Renal pelvis (tissue), 4 donors: Measurements from ENCODE around the gene REC8. TPM values are rescaled to one million over a fixed set of nuclear protein-coding genes. Genes with fewer than 3 reads are reported as not detected.
"Not testable (repeated sequence)": the region's sequence is repeated elsewhere in the genome, so short reads cannot be mapped to it uniquely, and the experiment has no call there.

Experiments used
- DNase-seq: peaks from one replicate; pipeline ENCODE4 v3.0.0-alpha.2; 2013
- polyA plus RNA-seq, 3 donors: library from polyadenylated mRNA; unstranded; fragments of 120-200 nt; gene quantifications; one replicate each; pipeline ENCODE4 v1.2.1, GENCODE V29; 2013; ENCODE audit not compliant: insufficient read length in 3 of 3

REC8 gene
- polyA plus RNA-seq, 3 donors, result 71.4 to 85.6 (median 80.8) TPM

DNA sequence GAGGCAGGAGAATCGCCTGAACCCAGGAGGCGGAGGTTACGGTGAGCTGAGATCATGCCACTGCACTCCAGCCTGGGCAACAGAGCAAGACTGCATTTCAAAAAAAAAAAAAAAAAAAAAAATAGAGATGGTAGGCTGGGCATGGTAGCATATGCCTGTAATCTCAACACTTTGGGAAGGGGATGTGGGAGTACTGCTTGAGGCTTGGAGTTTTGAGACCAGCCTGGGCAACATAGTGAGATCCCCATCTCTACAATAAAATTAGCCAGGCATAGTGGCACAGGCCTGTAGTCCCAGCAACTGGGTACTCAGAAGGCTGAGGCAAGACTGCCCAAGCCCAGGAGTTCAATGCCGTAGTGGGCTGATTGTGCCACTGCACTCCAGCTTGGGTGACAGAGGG, 51.1 kb downstream of the REC8 start:
- DNase-seq, result not testable (repeated sequence)

DNA sequence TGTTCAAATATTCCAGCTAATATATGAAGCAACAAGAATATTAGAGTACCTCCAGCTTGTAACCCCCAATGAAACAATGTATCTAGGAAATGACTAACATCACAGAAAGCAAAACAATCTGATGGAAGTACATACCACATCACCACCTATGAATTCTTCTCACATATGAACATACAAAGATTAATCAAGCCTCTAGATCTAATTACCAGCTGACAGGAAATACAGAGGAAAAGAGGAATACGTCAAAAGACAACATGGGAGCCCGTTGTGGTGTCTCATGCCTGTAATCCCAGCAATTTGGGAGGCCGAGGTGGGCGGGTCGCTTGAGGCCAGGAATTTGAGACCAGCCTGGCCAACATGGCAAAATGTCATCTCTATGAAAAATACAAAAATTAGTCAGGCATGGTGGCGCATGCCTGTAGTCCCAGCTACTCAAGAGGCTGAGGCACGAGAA, 52.8 kb downstream of the REC8 start:
- DNase-seq, result no peak

DNA sequence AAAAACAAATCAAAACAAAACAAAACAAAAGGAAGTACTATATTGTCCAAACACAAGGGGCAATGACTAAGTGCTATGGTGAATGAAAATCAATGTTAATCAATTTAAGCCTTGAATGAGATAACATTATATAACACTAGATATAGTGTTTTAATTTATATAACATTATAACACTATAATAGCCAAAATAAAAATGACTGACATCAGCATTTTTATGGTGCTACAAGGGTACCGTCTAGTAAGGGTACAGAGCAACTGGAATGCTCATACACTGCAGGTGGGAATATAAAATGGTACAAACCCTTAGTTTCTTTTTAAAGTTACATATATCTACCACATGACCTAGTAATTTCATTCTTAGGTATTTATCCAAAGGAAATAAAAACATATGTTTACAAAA, 54.6 kb downstream of the REC8 start:
- DNase-seq, result no peak

DNA sequence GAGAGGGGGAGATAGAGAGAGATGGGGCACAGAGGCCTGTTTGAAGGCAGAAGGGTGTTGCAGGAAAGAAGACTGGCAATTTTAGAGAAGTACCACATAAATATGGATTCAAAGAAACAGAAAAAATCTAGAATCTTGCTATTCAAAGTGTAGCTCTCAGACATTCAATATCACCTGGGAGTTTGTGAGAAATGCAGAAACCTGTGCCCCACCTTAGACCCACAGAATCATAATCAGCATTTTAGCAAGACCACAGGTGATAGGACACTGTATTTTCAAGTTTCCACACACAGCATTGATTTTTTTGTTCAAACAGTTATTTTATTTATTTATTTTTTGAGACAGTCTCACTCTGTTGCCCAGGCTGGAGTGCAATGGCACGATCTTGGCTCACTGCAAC, 57.0 kb downstream of the REC8 start:
- DNase-seq, result no peak

Other genes starting within 250 kb of the REC8 start
- 10 to 100 TPM; 56.3 to 69.2 (median 65.6) TPM for gene DHRS4, start 218.3 kb upstream of the REC8 start, polyA plus RNA-seq
- gene DHRS4L2, start 183.2 kb upstream of the REC8 start, polyA plus RNA-seq, result 10 to 100 TPM; 36.1 to 44.3 (median 36.8) TPM
- 1 to 10 TPM; 2.2 to 2.4 (median 2.4) TPM for gene CARMIL3, start 120.1 kb upstream of the REC8 start, polyA plus RNA-seq
- gene CPNE6, start 100.5 kb upstream of the REC8 start, polyA plus RNA-seq, result under 1 TPM in 1 of 3 donors, not detected in 2; 0.24 TPM
- gene PCK2, start 77.8 kb upstream of the REC8 start, polyA plus RNA-seq, result 10 to 100 TPM; 37.7 to 41.7 (median 40.0) TPM
- 10 to 100 TPM; 82.2 to 96.2 (median 92.8) TPM for gene DCAF11, start 57.3 kb upstream of the REC8 start, polyA plus RNA-seq
- gene NRL, start 57.1 kb upstream of the REC8 start, polyA plus RNA-seq, result 1 to 10 TPM; 2.7 to 3.2 (median 2.9) TPM
- gene FITM1, start 41.4 kb upstream of the REC8 start, polyA plus RNA-seq, result 1 to 10 TPM; 1.1 to 2.3 (median 1.5) TPM
- gene PSME1, start 35.9 kb upstream of the REC8 start, polyA plus RNA-seq, result 100 to 1,000 TPM; 175 to 216 (median 196) TPM
- gene EMC9, start 30.5 kb upstream of the REC8 start, polyA plus RNA-seq, result 10 to 100 TPM; 19.8 to 29.7 (median 21.1) TPM
- 100 to 1,000 TPM; 145 to 164 (median 151) TPM for gene PSME2, start 25.5 kb upstream of the REC8 start, polyA plus RNA-seq
- 10 to 100 TPM; 46.4 to 70.4 (median 53.4) TPM for gene RNF31, start 24.6 kb upstream of the REC8 start, polyA plus RNA-seq
- 10 to 100 TPM; 56.8 to 68.9 (median 57.2) TPM for gene IRF9, start 10.8 kb upstream of the REC8 start, polyA plus RNA-seq
- 10 to 100 TPM; 39.6 to 48.5 (median 42.8) TPM for gene IPO4, start 16.7 kb downstream of the REC8 start, polyA plus RNA-seq
- 10 to 100 TPM; 45.2 to 55.8 (median 46.7) TPM for gene TM9SF1, start 23.4 kb downstream of the REC8 start, polyA plus RNA-seq
- gene TSSK4, start 33.6 kb downstream of the REC8 start, polyA plus RNA-seq, result 10 to 100 TPM in 2 of 3 donors, 1 to 10 TPM in 1; 3.9 to 17.9 (median 14.1) TPM
- 10 to 100 TPM; 50.6 to 70.2 (median 58.2) TPM for gene CHMP4A, start 41.4 kb downstream of the REC8 start, polyA plus RNA-seq
- 10 to 100 TPM; 13.0 to 20.1 (median 15.3) TPM for gene MDP1, start 44.0 kb downstream of the REC8 start, polyA plus RNA-seq
- gene NEDD8, start 60.3 kb downstream of the REC8 start, polyA plus RNA-seq, result 100 to 1,000 TPM; 197 to 260 (median 254) TPM
- 100 to 1,000 TPM; 120 to 132 (median 123) TPM for gene GMPR2, start 60.8 kb downstream of the REC8 start, polyA plus RNA-seq
- gene TINF2, start 70.5 kb downstream of the REC8 start, polyA plus RNA-seq, result 10 to 100 TPM; 59.4 to 62.5 (median 60.9) TPM
- gene TGM1, start 91.1 kb downstream of the REC8 start, polyA plus RNA-seq, result 1 to 10 TPM; 1.5 to 4.2 (median 2.5) TPM
- gene RABGGTA, start 99.5 kb downstream of the REC8 start, polyA plus RNA-seq, result 10 to 100 TPM; 24.2 to 25.5 (median 25.0) TPM
- gene DHRS1, start 127.7 kb downstream of the REC8 start, polyA plus RNA-seq, result 10 to 100 TPM; 41.6 to 68.7 (median 43.4) TPM
- gene NOP9, start 127.8 kb downstream of the REC8 start, polyA plus RNA-seq, result 10 to 100 TPM; 28.0 to 29.7 (median 28.7) TPM
- gene CIDEB, start 135.9 kb downstream of the REC8 start, polyA plus RNA-seq, result 10 to 100 TPM; 24.7 to 32.3 (median 28.3) TPM
- 1 to 10 TPM; 3.2 to 5.3 (median 4.4) TPM for gene LTB4R2, start 138.1 kb downstream of the REC8 start, polyA plus RNA-seq
- gene LTB4R, start 139.4 kb downstream of the REC8 start, polyA plus RNA-seq, result 1 to 10 TPM; 5.0 to 7.2 (median 5.7) TPM
- gene ADCY4, start 163.0 kb downstream of the REC8 start, polyA plus RNA-seq, result 10 to 100 TPM; 19.3 to 22.6 (median 20.8) TPM
- 1 to 10 TPM; 3.3 to 4.1 (median 3.8) TPM for gene RIPK3, start 167.9 kb downstream of the REC8 start, polyA plus RNA-seq
- gene NFATC4, start 196.1 kb downstream of the REC8 start, polyA plus RNA-seq, result 10 to 100 TPM; 60.1 to 84.6 (median 72.6) TPM
- gene NYNRIN, start 226.9 kb downstream of the REC8 start, polyA plus RNA-seq, result 10 to 100 TPM; 44.1 to 58.4 (median 56.4) TPM